GM18499 (cell line): Measurements from ENCODE around the gene CNTN4.
A peak's percentile ranks its signal among the peaks of the same experiment; 100 is the strongest.
"Not testable (repeated sequence)": the region's sequence is repeated elsewhere in the genome, so short reads cannot be mapped to it uniquely, and the experiment has no call there.

Experiments
- ATAC-seq: cut with Tn5 transposase; IDR thresholded peaks from one replicate; pipeline ENCODE4 v1.9.1; 2021; ENCODE audit warnings: moderate number of reproducible peaks; ENCODE audit not compliant: insufficient read depth, unreplicated experiment

Gene CNTN4

GRCh38 chr3:2875699-2876098 lies 777.0 kb downstream of the CNTN4 start:
- ATAC-seq: no peak

DNA sequence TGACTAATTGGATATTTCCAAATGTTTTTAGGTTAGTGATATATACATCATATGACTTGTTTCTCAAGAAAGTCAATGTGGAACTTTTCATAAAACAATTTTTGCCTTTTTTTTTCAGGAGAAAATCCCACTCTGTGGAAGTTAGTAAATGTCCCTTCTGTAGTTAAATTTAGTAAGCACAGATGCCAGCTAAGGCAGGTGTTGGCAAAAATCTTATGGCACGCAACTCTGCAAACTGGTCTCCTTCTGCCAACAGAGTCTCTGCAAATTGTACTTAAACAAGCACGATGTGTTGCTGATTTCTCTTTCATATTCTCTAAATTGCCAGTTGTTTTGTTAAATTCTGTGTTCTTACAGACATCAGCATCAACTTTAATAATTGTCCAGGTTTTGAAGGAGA lies 777.7 kb downstream of the CNTN4 start:
- ATAC-seq: no peak

DNA sequence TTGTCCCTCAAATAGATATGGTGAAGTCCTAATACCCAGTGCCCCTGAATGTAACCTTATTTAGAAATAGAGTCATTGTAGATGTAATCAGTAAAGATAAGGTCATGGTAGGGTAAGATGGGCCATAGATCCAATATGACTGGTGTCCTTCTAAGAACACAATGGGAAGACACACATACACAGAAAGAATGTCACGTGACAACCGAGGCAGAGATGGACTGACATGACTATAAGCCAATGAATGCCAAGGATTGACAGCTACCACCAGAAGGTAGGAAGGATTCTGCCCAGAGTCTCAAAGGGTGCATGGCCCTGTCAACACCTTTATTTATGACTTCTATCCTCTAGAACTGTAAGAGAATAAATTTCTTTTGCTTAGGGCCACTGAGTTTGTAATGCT lies 780.4 kb downstream of the CNTN4 start:
- no peak for ATAC-seq

DNA sequence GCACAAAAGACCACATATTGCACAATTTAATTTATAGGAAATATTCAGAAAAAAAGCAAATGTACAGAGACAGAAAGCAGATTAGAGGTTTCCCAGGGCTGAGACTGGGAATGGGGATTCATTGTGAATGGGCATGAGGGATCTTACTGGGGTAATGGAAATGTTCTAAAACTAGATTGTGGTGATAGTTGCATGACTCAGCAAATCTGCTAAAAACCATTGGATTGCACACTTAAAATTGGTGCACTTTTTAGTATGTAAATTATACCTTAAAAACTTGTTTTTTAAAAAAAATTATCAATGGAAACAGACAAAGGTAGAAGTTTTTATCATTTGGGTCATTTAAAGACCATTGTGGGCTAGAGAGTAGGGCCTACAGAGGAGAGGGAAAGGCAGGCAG lies 780.9 kb downstream of the CNTN4 start:
- no peak for ATAC-seq

DNA sequence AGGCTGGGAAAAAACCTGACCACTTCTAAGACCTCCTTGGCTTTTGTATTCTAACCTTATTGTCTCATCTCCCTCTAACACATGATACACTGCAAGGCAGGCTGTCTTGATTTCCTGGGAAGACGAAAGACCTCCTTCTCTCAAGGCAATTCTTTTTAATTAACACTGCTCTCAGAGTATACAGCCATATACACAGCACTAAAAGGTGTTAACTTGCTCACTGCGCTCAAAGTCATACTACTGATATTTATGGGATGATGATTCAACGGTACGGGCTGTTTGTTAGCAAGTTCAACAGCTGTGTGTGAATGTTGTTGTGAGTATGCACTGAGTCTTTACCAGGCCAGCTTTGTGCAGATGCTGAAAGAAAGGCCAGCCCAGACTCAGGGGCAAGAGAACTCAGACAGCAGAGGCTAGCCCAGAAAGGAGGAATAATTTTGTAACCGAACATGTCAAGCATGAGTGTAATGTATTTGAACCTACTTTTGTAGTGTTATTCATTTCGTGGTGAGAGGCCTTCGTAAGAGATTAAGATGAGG lies 781.6 kb downstream of the CNTN4 start:
- ATAC-seq: no peak

GRCh38 chr3:2883283-2883682 lies 784.6 kb downstream of the CNTN4 start:
- no peak for ATAC-seq

DNA sequence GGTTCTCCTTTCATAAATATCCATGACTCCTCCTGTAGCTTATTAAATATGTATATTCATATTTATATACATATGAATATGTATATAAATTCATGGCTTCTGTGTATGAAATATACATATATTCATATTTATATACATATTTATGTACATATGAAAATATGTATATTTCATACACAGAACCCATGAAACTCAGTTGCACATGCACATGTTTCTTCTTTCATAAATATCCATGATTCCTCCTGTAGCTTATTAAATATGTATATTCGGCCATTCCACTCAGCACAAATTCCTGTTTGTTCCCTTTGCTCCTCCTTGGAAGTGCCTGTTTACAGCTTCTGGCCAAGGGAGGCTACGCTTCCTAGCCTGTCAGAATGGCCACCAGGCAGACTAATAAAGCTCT lies 789.9 kb downstream of the CNTN4 start:
- ATAC-seq: no peak

DNA sequence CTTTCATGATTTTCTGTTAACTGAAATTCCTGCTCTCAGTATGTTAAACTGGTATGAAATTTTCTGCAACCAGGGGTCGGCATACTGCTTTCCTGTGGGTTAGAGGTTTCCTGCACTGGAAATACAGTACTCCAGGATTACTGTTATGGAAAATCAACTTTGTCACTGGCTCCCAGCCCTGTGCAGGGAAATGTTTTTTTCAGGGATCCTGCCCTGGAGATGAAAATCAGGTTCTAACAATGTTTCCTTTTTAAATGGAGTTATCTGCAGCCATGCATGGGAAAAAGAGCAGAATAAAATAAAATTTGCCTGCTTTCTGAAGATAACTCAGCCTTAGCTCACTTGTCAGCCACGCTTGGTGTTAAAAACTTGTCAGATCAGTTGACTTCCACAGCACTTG lies 791.1 kb downstream of the CNTN4 start:
- ATAC-seq: no peak

- no peak for ATAC-seq
Measured at GRCh38 chr3:2896308-2896939, 797.8 kb downstream of the CNTN4 start.

DNA sequence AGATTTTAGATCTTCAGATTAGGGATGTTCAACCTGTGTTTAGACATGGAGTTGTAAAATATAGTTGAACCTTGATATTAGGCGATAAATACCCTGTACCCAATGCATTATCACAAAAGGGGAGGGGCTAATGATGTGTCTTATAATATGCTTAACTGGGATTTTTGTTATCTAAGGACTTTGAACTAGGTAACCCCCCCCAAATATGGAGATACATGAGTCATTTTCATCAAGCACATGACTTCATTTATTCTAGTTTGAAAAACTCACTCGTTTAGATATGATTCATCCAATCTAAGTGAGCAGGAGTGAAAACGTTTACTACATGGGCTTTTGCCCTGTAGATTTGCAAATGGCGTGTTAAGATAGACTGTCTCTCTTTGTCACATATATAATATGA lies 799.2 kb downstream of the CNTN4 start:
- ATAC-seq: no peak

DNA sequence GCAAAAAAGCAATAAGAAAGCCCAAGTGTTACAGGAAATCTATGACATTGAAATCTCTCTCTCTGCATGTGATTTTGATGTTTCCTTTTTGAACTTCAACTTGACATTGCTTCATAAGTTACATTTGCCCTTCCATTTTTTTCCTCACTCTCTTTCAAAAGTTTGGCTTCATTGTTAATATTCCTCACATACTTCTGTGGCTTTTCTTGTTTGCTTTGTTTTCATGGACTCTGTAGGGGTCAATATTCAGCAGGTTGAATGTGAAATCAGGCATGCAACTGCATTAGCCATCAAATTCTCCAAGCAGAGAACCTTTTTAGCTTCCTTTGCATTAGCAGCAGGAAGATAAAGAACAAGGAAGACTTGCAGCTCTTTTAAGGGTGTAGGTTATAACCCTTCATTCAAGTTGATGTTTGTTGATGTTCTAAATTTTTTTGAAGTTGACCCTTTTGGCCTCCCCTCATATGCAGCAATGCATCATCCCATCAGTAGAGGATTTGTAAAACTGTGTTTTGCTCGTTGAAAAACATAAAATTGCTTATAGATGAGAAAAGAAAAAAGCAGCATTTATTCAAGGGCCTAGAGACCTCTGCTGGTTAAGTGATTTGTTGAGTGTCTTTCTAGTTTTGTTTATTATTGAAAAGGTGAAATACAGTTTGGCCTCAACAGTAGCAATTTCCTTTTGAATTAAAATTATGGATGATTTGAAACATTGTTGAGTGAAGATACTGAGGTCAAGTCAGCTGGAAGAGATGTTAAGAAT lies 800.1 kb downstream of the CNTN4 start:
- no peak for ATAC-seq

DNA sequence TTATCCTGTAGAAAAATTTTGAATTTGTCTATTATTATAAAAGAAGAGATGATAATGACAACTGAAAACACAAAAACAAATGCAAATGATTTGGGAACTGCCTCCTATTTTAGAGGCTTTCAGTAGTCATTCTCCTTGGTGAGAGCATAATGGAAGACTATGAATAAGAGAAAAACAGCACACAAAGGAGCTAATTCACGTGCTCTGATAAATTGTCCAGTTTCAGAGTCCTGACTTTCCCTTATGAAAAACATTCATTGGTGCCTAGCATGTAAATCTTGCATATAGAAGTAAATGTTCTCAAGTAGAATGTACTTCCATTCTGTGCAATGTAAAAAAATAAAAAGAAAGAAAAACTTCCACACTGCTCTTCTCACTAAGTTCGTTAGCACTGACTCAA lies 805.4 kb downstream of the CNTN4 start:
- ATAC-seq: no peak

DNA sequence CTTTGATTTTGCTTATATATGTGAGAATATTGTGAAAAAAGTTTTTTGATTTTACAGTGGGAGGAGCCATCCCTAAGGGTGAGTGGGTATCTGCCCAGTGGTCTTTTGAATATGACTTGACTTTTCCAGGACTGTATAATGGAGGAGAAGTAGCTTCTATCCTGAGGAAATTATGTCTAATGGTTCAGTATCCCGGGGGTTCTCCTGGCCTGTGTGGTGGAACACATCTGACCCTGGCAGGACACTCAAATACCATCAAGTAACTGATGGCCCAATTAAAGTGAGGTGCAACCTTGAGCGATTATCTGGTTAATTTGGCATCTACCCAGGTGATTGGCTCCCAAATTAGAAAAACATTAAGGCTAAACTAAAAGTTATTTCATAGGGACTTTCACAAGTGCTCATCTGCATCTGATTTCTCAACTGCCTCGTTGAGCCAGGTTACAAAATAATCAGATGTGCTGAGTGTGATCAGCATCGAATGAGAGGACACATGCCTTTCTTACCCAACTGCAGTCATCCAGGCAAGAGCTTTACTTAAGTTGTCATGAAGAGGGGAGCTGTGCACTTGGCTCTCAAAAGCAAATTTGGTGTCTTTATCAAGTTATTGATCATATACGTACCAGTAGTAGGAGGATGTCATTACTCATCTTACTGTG lies 810.2 kb downstream of the CNTN4 start:
- ATAC-seq: no peak

GRCh38 chr3:2910997-2911396 lies 812.3 kb downstream of the CNTN4 start:
- ATAC-seq: no peak

GRCh38 chr3:2915826-2916225 lies 817.2 kb downstream of the CNTN4 start:
- no peak for ATAC-seq

- not testable (repeated sequence) for ATAC-seq
Measured at GRCh38 chr3:2916640-2917039, 818.0 kb downstream of the CNTN4 start.

DNA sequence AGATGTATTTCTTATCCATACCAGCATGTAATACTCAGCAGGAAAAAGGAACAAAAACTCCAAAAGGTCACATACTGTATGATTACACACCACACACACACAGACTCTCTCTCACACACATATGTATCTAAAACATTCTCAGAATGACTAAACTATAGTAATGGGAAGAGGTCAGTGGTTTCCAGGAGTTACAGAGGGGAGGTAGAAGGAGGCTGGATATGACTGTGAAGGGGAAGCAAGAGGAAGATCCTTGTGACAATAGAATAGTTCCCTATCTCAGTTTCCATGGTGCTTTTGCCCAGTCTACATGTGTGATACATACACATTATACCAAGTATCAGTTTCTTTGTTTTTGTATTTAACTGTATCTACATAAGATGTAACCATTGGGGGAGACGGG lies 821.4 kb downstream of the CNTN4 start:
- peak; percentile 53 for ATAC-seq

GRCh38 chr3:2921452-2921851 lies 822.8 kb downstream of the CNTN4 start:
- ATAC-seq: no peak

DNA sequence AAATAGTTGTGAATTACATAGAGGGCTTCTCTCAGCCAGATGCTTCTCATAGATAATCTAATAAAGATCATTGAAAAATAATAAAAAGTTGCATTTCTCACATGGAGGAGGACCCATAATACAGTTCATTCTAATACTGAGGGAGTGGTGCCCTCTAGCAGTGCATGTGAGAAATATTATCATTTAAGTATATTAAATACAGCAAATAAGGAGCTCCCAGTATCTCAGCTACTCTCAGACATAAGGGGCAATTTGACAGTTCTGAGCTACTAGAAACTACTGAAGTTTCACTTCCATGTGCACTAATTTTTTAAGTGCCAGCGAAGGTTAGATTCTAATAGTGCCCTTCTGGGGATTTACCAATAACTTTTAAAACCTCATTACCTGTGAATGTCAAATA lies 823.2 kb downstream of the CNTN4 start:
- peak; percentile 51 for ATAC-seq

- no peak for ATAC-seq
Measured at GRCh38 chr3:2923390-2923789, 824.7 kb downstream of the CNTN4 start.

GRCh38 chr3:2927259-2927658 lies 828.6 kb downstream of the CNTN4 start:
- ATAC-seq: no peak
